C4-2B (cell line): ENCODE results near the gene OTX2.

ENCODE experiments used
- H3K27ac ChIP-seq: fragments of 450-650 bp; 2 replicates; pipeline ENCODE4 v1.5.1; 2017
- ZFX ChIP-seq: fragments of 450-650 bp; IDR thresholded peaks from 2 replicates; pipeline ENCODE4 v1.6.1; 2017
- TF ChIP-seq, protein P1 (sequence below): fragments of 450-650 bp; conservative IDR thresholded peaks from 2 replicates; pipeline ENCODE4 v1.5.1; 2017; ENCODE audit warnings: mild to moderate bottlenecking

Gene OTX2

DNA sequence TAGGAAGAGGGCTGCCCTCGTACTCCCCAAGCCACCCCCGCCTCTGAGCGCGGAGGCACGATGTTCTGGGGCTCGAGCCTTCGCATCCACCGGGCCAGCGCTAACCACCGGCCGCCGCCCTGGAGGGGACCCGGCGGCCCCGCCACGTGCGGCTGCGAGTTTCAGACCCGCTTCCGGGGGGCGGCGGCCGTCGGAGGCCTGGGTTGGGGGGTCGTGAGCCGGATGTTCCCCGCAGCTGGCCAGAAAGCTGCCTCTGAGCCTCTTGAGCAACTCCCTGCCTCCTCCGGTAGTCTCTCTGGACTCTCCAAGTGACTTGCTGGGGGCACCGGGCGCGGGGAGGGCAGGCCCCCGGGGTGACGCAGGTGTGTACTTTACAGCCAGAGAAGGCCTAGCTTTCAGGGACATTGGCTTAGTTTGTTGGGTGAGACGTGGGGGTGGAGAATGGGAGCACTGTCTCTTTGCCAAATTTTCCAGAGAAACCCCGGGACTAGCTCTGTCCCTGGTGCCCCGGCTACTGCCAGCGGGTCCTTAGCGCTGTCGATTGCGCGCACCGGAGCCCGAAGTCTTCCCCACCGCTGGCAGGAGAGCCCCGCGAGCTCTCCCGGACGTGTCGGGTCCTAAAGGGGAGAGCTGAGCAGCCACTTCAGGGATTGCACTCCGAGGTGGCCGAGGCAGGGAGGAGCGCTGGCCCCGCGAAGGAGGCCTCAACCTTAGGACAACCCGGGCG is 15.6 kb downstream of the OTX2 start:
- no peak overlapping the region for H3K27ac ChIP-seq
- no peak for TF ChIP-seq ZFX
- TF ChIP-seq, protein P1, sequence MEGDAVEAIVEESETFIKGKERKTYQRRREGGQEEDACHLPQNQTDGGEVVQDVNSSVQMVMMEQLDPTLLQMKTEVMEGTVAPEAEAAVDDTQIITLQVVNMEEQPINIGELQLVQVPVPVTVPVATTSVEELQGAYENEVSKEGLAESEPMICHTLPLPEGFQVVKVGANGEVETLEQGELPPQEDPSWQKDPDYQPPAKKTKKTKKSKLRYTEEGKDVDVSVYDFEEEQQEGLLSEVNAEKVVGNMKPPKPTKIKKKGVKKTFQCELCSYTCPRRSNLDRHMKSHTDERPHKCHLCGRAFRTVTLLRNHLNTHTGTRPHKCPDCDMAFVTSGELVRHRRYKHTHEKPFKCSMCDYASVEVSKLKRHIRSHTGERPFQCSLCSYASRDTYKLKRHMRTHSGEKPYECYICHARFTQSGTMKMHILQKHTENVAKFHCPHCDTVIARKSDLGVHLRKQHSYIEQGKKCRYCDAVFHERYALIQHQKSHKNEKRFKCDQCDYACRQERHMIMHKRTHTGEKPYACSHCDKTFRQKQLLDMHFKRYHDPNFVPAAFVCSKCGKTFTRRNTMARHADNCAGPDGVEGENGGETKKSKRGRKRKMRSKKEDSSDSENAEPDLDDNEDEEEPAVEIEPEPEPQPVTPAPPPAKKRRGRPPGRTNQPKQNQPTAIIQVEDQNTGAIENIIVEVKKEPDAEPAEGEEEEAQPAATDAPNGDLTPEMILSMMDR: no peak

DNA sequence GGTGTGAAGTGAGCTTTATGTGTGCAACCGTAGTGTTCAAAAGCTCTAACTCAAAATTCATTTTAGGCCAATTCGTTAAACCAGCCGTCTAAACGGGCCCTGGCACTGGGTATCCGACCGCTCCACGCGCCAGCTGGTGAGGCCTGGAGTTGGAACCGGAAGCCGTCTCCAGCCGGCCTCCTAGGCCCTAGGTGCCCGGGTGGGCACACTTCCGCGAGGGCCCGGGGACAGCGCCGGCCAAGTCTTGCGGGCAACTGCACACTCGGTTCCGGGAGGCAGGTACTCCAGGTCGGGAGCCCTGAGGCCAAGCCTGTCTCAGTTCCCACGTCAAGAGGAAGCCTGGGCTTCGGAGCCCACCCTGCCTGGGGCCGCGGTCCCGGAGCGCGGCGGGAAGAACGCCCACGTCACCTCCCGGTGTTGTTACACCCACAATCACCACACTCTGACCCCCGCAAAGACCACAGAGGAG is 16.2 kb downstream of the OTX2 start:
- no peak overlapping the region for H3K27ac ChIP-seq
- TF ChIP-seq, protein P1: no peak
- no peak for TF ChIP-seq ZFX

DNA sequence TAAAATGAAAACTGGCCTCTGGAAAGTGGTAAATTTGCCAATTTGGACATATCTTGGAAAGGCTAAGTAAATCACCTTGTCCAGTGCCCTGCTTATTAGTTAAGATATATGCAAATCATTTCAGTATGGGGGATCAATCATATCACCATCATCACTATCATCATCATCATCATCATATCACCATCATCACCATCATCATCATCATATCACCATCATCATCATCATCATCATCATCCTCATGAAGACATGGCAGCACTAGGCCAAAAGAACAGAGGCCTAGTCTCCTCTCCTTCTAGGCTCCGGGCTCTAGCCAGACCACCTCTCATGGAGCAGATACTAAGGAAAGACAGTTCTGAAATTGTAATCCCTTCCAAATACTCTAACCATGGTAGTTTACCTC is 20.3 kb downstream of the OTX2 start:
- no peak for TF ChIP-seq ZFX
- TF ChIP-seq, protein P1: no peak

DNA sequence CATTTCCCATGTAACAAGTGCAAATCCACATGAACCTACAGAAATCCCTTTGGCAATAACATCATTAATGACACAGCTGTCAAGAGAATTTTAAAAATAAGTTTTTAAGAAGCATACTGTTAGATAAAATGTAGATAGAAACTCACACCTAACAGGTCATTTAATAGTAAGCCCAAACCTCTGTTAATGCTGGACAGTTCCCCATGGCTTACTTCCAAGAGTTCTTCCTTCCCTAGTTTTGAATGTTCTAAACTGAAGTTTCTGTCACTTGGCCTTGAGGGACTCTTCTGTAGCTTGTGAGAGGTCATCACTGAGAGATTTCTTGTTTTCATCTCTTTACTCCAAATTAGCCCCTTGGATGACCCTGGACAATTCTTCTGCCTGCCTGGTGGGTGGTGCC is 22.7 kb downstream of the OTX2 start:
- TF ChIP-seq, protein P1: no peak
- TF ChIP-seq ZFX: no peak
- no peak overlapping the region for H3K27ac ChIP-seq

More for the DNA sequence above, 20.3 kb downstream of the OTX2 start:
- H3K27ac ChIP-seq: no peak overlapping the region

DNA sequence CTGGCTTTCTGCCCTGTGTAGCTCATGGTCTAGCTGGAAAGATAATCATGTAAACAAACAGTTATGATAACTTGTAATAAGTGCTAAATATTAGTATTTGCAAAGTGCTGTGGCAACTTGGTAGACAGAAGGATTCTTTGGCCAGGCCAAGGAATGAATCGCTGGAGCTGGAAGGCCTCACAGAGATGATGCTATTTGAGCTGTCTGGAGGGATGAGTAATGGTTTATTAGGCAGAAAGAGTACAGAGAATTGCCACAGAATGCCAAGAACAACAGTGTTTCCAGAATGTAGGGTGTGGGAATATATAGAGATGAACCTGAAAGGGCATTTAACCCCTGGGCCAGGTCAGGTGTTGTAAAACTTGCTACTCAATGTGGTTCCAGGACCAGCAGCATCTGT is 27.6 kb downstream of the OTX2 start:
- no peak overlapping the region for H3K27ac ChIP-seq
- TF ChIP-seq, protein P1: no peak
- no peak for TF ChIP-seq ZFX

DNA sequence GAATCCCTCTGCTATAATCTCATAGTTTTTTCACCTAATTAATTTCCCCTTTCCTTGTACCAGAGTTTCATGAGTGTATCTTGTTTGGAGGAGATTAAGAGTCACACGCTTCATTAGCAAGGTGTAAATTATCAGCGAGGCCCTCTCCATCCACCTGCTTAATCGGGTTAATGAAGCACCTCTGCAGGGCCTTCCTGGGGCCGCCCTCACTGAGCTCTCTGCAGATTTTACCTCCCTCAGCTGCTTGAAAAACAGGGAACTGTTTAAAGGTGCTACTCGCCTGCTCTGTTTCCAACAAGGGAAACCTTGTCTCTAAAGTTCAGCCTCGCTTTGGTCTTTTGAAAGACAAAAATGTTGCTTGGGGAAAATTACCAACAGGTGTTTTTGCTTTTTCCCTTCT is 35.8 kb downstream of the OTX2 start:
- TF ChIP-seq, protein P1: no peak
- TF ChIP-seq ZFX: no peak
- H3K27ac ChIP-seq: no peak overlapping the region

DNA sequence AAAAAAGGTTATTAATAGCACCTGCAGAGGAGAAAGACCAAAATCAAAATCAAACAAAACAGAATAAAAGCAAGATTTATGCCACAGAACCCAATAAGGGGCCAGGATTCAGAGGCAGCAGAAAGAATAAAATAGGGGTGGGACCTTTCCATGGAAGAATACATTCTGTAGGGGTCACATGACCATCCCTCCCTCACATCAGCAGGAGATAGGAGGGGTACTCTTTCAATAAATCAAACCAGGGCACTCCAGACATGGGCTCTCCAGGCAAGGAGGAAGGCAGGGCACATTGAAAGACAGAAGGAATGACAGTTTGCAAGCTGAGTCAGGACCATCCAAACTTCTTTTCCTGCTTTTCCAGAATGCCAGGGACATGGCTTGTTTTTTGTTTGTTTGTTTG is 39.8 kb downstream of the OTX2 start:
- no peak overlapping the region for H3K27ac ChIP-seq
- TF ChIP-seq ZFX: no peak
- TF ChIP-seq, protein P1: no peak
